Effector CD8-positive, alpha-beta T cell (primary cell): ENCODE results near the gene SERPINC1.
"Not testable (repeated sequence)": the region's sequence is repeated elsewhere in the genome, so short reads cannot be mapped to it uniquely, and the experiment has no call there.

Source experiments
- DNase-seq: peaks from one replicate; lab custom pipeline; 2025; lab: John Stamatoyannopoulos, UW

The SERPINC1 gene

DNA sequence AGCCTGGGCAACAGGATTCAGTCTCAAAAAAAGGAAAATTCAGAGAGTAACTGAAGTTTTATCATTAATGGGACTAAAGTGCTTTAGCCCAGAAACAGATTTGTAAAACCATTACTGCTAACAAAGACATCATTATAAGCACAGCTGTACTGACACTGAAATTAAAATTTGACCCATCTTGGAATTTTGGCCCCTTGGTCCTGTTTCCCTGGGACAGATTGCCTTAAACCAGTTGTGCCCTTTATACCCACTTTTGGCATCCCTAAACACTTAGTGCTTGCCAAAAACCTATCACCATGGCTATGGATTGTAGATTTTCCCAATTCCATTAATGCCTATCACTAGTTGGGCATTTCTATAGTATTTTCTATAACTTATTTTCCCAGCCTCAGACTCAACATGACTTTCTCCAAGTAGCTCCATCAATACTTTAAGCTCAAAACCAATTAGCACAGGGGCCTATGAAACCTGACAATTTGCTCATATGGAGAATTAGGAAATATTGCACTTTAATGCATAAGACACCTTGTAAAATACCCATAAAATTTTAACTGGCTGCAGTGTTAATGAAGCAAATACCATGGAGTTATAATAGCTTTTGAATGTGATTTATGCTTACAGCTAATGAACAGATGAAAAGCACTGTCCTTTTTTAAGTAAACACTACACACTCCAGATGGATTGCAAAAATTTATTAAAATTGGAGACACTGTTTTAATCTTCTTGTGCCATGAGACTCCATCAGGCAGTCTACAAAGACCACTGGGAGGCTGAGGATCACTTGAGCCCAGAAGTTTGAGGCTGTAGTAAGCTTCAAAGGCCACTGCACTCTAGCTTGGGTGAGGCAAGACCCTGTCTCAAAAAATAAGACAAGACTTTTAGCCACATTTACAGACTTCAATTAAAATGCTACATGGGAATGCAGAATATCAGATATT lies 53.6 kb downstream of the SERPINC1 start:
- no peak for DNase-seq

DNA sequence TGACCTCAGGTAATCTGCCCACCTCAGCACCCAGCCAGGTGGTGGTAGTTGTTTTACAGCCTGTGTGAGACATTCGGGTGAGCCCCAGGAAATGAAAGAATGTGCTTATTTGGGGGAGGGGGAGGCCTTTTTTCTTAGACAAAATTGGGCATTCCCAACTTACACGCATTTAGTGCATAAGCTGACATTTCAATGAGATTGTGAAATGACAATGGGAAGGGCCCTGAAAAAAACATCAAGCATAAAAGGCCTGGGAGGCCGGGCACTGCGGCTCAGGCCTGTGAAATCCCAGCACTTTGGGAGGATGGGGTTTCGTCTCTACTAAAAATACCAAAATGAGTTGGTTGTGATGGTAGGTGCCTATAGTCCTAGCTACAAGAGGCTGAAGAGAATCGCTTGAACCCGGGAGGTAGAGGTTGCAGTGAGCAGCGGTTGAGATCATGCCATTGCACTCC lies 54.3 kb downstream of the SERPINC1 start:
- DNase-seq: no peak

DNA sequence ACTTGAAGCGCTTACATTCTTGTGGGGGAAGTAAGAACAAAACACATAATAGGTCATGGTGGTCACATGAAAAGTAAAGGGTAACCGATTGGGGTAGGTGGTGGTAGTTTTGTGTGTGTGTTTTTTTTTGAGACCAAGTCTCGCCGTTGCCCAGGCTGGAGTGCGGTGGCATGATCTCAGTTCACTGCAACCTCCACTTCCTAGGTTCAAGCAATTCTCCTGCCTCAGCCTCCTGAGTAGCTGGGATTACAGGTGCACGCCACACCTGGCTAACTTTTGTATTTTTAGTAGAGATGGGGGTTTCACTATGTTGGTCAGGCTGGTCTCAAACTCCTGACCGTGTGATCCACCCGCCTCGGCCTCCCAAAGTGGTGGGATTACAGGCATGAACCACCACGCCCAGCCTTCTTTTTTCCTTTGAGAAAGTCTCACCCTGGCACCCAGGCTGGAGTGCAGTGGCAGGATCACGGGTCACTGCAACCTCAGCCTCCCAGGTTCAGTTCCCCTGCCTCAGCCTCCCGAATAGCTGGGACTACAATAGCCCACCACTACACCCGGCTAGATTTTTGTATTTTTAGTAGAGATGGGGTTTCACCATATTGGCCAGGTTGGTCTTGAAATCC lies 54.9 kb downstream of the SERPINC1 start:
- DNase-seq: not testable (repeated sequence)

DNA sequence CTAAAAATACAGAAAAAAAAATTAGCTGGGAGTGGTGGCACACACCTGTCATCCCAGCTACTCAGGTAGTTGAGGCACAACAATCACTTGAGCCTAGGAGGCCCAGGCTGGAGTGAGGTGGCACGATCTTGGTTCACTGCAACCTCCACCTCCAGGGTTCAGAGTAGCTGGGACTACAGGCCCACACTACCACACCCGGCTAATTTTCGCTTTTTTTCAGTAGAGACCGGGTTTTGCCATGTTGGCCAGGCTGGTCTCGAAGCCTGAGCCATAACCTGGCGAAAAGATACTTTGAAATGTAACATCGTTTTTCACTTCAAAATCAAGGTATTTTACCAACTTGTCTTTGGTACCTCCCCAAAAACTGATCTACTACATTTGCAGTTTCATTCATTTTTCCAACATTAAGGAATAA lies 55.4 kb downstream of the SERPINC1 start:
- DNase-seq: no peak

DNA sequence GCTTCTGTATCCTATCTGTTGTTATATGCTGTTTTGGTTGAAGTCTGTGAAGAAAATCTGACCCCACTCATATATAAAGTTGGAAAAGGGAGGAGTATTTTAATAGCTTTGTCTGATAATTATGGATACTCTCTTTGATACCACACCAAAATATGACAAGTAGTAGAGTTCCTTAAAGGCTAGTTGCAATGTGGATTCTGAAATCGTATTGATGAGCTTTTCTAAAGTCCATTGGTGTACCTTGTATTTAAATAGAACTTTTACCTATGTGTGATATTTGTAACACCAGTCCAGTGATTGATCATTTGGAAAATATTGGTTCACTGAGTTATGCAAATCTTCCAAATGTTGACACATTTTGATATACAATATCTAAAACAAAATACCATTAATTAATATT lies 57.1 kb downstream of the SERPINC1 start:
- no peak for DNase-seq

DNA sequence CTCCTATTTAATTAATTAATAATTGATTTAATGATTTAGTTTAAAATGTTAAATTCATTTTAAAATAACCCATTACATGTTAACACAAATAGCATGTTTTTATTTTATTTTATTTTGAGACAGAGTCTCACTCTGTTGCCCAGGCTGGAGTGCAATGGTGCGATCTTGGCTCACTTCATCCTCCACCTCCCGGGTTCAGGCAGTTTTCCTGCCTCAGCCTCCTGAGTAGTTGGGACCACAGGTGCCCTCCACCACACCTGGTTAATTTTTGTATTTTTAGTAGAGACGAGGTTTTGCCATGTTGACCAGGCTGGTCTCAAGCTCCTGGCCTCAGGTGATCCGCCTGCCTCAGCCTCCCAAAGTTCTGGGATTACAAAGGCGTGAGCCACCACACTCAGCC lies 57.6 kb downstream of the SERPINC1 start:
- not testable (repeated sequence) for DNase-seq

DNA sequence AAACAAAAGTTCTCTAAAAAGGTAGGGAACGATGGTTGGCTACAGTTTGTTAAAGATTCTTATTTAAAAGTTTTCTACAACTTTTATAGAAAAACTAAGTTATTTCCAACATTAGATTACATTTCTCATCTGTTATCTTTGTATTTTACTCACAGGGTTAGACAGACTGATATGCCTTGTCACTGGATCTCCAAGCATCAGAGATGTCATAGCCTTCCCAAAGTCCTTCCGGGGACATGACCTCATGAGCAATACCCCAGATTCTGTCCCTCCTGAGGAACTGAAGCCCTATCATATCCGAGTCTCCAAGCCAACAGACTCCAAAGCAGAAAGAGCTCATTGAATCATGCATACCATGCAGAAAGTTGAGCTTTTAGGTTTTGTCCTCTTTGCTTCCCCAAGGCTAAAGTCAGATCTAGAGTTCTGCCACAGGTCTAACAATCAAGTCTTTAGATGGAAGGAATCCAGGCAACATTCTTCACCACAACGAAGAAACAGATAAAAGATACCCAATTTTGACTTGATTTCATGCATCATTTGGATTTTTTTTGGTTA lies 59.7 kb downstream of the SERPINC1 start:
- no peak for DNase-seq

DNA sequence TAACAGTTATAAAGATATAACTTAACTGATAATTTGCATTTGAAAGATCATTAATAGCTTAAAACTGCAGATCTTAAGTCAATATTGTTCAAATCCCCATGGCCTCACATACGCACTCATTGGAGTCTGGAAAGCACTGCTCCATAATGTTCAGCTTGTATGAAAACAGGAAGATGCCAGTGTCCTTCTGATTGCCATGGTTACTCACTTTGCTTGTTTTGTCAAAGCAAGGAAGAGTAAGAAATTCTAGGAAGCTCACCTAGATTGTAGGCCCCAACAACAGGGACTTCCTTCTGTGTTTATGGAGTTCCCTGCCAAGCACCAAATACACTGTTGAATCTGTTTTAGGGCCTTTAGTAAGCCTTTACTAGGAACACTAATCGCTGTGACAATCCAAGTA lies 60.2 kb downstream of the SERPINC1 start:
- no peak for DNase-seq

DNA sequence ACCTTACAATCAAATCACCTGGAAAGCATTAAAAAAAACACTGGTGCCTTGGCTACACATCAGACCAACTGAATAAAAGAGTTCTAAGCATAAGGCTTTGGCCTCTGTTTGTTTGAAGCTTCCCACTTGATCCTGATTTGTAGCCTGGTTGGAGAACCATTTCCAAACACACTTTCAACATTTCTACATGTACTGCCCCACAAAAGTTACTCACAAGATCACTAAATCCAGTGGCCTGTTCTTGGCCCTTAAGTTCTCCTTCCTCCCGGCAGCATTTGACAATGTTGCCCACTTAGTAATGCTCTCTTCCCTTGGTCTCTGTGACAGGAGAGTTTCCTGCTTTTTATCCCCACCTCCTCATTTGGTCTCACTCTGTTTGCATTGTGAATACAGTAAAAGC lies 61.1 kb downstream of the SERPINC1 start:
- no peak for DNase-seq
